ENCODE results near the gene DNAJC4.

DNA sequence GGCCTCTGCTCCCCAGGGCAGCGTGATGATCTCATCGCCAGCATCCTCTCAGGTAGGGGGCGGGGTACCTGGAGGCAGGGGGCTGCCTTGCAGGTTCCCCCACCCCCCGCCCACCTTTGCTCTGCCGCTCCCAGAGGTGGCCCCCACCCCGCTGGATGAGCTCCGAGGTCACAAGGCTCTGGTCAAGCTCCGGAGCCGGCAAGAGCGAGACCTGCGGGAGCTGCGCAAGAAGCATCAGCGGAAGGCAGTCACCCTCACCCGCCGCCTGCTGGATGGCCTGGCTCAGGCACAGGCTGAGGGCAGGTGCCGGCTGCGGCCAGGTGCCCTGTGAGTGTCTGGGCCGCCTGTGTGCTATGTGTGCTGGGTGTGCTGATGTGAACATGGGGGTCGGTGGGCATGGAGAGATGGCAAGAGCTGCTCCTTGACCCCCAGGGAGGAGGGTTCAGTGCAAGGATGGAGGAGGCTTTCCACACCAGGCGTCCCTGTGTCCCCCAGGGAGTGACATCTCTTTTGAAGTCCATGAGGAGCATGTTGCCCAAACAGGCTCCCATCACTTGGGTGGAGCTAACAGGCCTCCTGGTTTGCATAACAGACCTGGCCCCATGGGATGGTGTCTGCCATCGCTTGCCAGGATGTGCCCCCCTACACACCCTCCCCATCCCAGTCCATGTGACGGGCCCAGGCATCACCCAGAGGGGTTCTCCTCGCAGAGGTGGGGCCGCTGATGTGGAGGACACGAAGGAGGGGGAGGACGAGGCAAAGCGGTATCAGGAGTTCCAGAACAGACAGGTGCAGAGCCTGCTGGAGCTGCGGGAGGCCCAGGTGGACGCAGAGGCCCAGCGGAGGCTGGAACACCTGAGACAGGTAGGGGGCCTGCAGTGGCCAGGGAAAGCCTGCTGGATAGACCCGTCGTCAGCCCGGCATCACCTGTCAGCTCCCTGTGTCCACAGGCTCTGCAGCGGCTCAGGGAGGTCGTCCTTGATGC lies 35.1 kb downstream of the DNAJC4 start:
- TF ChIP-seq, protein P1, sequence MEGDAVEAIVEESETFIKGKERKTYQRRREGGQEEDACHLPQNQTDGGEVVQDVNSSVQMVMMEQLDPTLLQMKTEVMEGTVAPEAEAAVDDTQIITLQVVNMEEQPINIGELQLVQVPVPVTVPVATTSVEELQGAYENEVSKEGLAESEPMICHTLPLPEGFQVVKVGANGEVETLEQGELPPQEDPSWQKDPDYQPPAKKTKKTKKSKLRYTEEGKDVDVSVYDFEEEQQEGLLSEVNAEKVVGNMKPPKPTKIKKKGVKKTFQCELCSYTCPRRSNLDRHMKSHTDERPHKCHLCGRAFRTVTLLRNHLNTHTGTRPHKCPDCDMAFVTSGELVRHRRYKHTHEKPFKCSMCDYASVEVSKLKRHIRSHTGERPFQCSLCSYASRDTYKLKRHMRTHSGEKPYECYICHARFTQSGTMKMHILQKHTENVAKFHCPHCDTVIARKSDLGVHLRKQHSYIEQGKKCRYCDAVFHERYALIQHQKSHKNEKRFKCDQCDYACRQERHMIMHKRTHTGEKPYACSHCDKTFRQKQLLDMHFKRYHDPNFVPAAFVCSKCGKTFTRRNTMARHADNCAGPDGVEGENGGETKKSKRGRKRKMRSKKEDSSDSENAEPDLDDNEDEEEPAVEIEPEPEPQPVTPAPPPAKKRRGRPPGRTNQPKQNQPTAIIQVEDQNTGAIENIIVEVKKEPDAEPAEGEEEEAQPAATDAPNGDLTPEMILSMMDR (conservative IDR thresholded peaks at IDR 0.05) = no peak
- no peak for TF ChIP-seq ZFX (IDR thresholded peaks at IDR 0.05)
